NT2/D1 (cell line): ENCODE results near the gene MNAT1.

Experiments used
- DNase-seq: peaks from one replicate; pipeline ENCODE4 v3.0.0-alpha.2; 2011; ENCODE audit warnings: low read depth, low spot score
- H3K27me3 ChIP-seq: 2 replicates; pipeline ENCODE4 v1.6.0; 2011; ENCODE audit warnings: mild to moderate bottlenecking; ENCODE audit not compliant: insufficient read length, insufficient read depth
- H3K36me3 ChIP-seq: 2 replicates; pipeline ENCODE4 v1.6.1; 2011; ENCODE audit warnings: mild to moderate bottlenecking, low read length, mixed read lengths; ENCODE audit not compliant: insufficient read depth, insufficient read length
- H3K4me1 ChIP-seq: 2 replicates; pipeline ENCODE4 v1.5.1; 2011; ENCODE audit not compliant: insufficient read depth, insufficient read length
- H3K4me3 ChIP-seq: 2 replicates; pipeline ENCODE4 v1.5.1; 2011; ENCODE audit warnings: low read depth; ENCODE audit not compliant: insufficient read length
- H3K9ac ChIP-seq: 2 replicates; pipeline ENCODE4 v1.6.0; 2011; ENCODE audit warnings: low read depth; ENCODE audit not compliant: insufficient read length
- H3K9me3 ChIP-seq: 2 replicates; pipeline ENCODE4 v1.5.1; 2011; ENCODE audit warnings: mild to moderate bottlenecking, low read length; ENCODE audit not compliant: insufficient read depth
- SUZ12 ChIP-seq: IDR thresholded peaks from 2 replicates; pipeline ENCODE4 v1.6.1; 2011; ENCODE audit not compliant: insufficient read length, insufficient read depth; ENCODE audit errors: extremely low read depth
- YY1 ChIP-seq: IDR thresholded peaks from 2 replicates; pipeline ENCODE4 v1.6.1; 2011; ENCODE audit not compliant: insufficient read length, insufficient read depth
- ZNF274 ChIP-seq: IDR thresholded peaks from 2 replicates; pipeline ENCODE4 v1.6.1; 2011; ENCODE audit warnings: mild to moderate bottlenecking, low read depth, low read length

MNAT1 gene

DNA sequence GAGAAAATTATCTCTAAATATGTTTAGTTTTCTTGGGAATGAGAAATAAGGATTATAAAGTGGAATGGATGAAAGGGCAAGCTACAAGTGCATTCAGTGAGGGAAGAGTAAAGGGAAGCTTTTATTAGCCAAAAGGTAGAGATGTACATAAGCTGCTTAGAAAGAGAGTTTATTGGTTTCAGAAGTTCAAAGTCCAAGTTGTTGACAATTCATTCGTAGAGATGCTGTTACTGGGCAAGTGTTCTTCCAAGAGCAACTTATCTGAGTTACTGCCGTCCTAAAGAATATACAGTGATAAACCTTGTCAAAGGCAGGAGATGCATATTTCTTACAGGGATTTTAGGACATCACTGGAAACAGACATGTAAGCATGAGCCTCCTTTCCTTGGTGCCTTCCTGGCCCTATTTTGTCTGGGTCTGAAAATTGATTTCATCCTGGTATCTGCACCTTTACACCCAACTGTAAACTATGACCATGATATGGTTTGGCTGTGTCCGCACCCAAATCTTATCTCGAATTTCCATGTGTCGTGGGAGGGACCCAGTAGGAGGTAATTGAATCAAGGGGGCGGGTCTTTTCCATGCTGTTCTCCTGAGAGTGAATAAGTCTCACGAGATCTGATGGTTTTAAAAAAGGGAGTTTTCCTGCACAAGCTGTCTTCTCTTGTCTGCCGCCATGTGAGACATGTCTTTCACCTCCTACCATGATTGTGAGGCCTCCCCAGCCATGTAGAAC lies 199.5 kb downstream of the MNAT1 start:
- Histone ChIP-seq H3K9ac (no peak overlapping the region), H3K27me3 (no peaks in the 10 kb centered on the region), H3K4me1 (no peaks in the 10 kb centered on the region), H3K36me3 (no peaks in the 10 kb centered on the region), H3K4me3 (no peak overlapping the region), H3K9me3 (no peaks in the 10 kb centered on the region)
- no peak for TF ChIP-seq YY1
- TF ChIP-seq ZNF274, result no peak
- TF ChIP-seq SUZ12, result no peak
- DNase-seq, result no peak

DNA sequence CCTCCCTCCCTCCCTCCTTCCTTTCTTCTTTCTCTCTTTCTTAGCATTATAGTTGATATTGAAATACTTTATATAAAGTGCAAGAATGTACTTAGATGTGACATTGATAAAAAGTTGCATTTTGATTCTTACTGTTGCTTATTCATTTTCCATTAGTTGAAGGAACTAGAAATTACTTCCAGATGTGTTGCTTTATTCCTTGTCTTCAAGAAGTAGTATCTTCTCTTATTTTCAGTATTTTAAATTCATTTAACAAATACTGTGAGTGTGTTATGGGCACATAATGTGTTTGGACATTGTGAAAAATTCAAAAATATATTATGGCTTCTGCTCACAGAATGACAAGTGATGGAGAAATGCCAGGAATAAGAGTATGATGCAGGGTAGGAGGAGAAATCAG lies 200.8 kb downstream of the MNAT1 start:
- no peak overlapping the region for H3K9ac ChIP-seq
- H3K36me3 ChIP-seq, result no peaks in the 10 kb centered on the region
- H3K9me3 ChIP-seq, result no peaks in the 10 kb centered on the region
- H3K4me3 ChIP-seq, result no peak overlapping the region
- no peaks in the 10 kb centered on the region for H3K4me1 ChIP-seq
- no peak for TF ChIP-seq YY1
- TF ChIP-seq SUZ12, result no peak
- TF ChIP-seq ZNF274, result no peak
- DNase-seq, result no peak
- no peaks in the 10 kb centered on the region for H3K27me3 ChIP-seq

DNA sequence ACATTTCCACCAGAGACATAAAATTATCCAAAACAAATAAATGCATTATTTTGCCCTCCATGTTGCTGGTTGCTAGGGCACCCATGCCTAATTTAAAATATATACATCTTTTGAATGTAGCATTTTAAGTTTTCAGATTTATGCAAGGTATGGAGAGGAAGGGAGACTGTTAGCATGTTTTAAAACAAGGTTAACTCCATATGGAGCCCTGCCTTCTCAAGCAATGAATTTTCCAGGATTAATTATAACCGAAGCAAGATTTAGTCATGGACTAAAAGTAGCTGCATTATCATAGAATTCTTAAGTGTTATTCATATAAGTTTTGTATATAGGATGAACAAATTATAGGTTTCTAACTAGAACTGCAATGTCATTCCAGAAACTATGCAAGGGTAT lies 209.1 kb downstream of the MNAT1 start:
- Histone ChIP-seq H3K4me1 (no peaks in the 10 kb centered on the region), H3K9me3 (no peaks in the 10 kb centered on the region), H3K36me3 (no peaks in the 10 kb centered on the region), H3K27me3 (no peaks in the 10 kb centered on the region), H3K4me3 (no peak overlapping the region), H3K9ac (no peak overlapping the region)
- no peak for TF ChIP-seq SUZ12
- no peak for TF ChIP-seq ZNF274
- TF ChIP-seq YY1, result no peak
- no peak for DNase-seq

- TF ChIP-seq ZNF274 (no peak), SUZ12 (no peak), YY1 (no peak)
- H3K36me3 ChIP-seq, result no peaks in the 10 kb centered on the region
- H3K27me3 ChIP-seq, result no peaks in the 10 kb centered on the region
- H3K9me3 ChIP-seq, result no peaks in the 10 kb centered on the region
- no peak overlapping the region for H3K4me3 ChIP-seq
- no peak overlapping the region for H3K9ac ChIP-seq
- no peak for DNase-seq
- H3K4me1 ChIP-seq, result no peaks in the 10 kb centered on the region
Measured at GRCh38 chr14:60944204-60944603, 209.6 kb downstream of the MNAT1 start.

- Histone ChIP-seq H3K4me3 (no peak overlapping the region), H3K36me3 (no peaks in the 10 kb centered on the region), H3K27me3 (no peaks in the 10 kb centered on the region), H3K9me3 (no peaks in the 10 kb centered on the region), H3K4me1 (no peaks in the 10 kb centered on the region), H3K9ac (no peak overlapping the region)
- no peak for DNase-seq
- TF ChIP-seq ZNF274 (no peak), YY1 (no peak), SUZ12 (no peak)
Measured at GRCh38 chr14:60945984-60946383, 211.4 kb downstream of the MNAT1 start.

GRCh38 chr14:60946773-60947172 lies 212.2 kb downstream of the MNAT1 start:
- Histone ChIP-seq H3K4me1 (no peaks in the 10 kb centered on the region), H3K27me3 (no peaks in the 10 kb centered on the region)

DNA sequence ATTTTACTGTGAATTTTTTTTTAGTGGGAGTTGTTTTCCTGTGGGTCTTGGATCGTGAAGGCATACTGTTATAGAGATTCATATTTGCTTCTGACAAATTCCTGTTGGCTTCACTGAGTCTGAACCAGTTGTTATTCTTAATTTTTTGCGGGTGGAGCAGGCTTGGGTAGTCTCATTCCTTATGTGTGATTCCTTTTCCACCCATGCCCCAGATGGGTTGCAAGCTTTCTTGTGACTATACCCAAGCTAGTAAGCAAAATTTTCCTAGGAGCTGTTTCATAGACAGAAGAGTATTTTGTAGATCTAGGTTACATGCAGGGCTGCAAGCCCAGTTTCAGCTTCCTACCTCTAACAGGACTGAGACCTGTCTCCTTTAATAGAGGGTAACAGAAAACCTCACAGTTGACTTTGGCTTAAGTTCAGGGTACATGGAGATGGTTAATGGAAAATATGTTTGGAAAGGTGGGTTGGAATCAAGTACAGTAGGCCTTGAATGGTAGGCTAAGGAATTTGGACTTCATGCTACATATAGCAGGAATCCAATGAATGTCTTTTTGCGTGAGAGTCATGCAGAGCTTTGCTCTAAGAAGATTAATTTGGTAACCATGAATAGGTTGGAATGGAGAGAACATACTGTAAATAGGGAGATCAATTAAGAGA lies 217.3 kb downstream of the MNAT1 start:
- H3K9ac ChIP-seq, result no peak overlapping the region
- TF ChIP-seq YY1 (no peak), ZNF274 (no peak), SUZ12 (no peak)
- no peaks in the 10 kb centered on the region for H3K36me3 ChIP-seq
- no peaks in the 10 kb centered on the region for H3K4me1 ChIP-seq
- H3K4me3 ChIP-seq, result no peak overlapping the region
- no peaks in the 10 kb centered on the region for H3K27me3 ChIP-seq
- no peak for DNase-seq
- peaks cover 3% of the 10 kb centered on the region; the same call in 1 of the 2 replicates for H3K9me3 ChIP-seq

More at GRCh38 chr14:60946773-60947172, 212.2 kb downstream of the MNAT1 start:
- no peak for DNase-seq
- Histone ChIP-seq H3K9ac (no peak overlapping the region), H3K36me3 (no peaks in the 10 kb centered on the region), H3K9me3 (no peaks in the 10 kb centered on the region), H3K4me3 (no peak overlapping the region)
- no peak for TF ChIP-seq YY1
- TF ChIP-seq SUZ12, result no peak
- TF ChIP-seq ZNF274, result no peak
